COR-L47 (cell line): ENCODE results near the gene ALG13.
"Not testable (repeated sequence)": the region's sequence is repeated elsewhere in the genome, so short reads cannot be mapped to it uniquely, and the experiment has no call there.

Experiments
- DNase-seq: peaks from one replicate; lab custom pipeline; 2025; lab: John Stamatoyannopoulos, UW

ALG13 gene

GRCh38 chrX:111759686-111760085 lies 78.7 kb downstream of the ALG13 start:
- no peak for DNase-seq

DNA sequence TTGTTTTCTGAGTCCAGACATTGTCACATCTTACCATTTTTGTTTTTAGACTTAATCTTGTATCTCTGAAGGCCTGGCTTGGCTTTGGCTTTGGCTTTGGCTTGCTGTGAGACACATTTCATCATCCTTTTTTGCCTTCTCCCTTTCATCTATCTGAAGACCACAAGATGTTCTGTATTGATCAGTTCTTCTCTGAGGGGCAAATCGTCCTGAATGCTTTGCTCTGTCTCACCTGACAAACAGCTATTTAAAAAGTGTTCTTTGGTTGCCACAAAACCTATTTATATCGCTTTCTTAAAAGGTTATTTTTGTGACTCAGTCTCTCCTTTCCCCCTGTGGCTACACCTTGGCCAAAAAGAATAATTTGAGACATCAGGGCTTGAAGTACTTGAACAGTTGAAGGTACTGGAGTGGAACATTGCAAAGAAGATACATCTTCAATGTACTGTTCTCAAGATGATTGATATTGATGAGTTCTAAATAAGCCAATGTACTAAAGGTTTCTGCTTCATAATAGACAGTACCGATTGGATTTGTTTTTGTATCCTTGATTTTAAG lies 80.7 kb downstream of the ALG13 start:
- DNase-seq: no peak

GRCh38 chrX:111778591-111778990 lies 97.6 kb downstream of the ALG13 start:
- no peak for DNase-seq

GRCh38 chrX:111779582-111779981 lies 98.6 kb downstream of the ALG13 start:
- no peak for DNase-seq

GRCh38 chrX:111784667-111785066 lies 103.7 kb downstream of the ALG13 start:
- DNase-seq: no peak

GRCh38 chrX:111790054-111790453 lies 109.1 kb downstream of the ALG13 start:
- not testable (repeated sequence) for DNase-seq
